ENCODE results near the gene RASSF5. TPM values are rescaled to one million over a fixed set of nuclear protein-coding genes. Genes with fewer than 3 reads are reported as not detected.

RASSF5 gene
- total RNA-seq, 1 experiment from 2014 or later: 12.4 TPM

DNA sequence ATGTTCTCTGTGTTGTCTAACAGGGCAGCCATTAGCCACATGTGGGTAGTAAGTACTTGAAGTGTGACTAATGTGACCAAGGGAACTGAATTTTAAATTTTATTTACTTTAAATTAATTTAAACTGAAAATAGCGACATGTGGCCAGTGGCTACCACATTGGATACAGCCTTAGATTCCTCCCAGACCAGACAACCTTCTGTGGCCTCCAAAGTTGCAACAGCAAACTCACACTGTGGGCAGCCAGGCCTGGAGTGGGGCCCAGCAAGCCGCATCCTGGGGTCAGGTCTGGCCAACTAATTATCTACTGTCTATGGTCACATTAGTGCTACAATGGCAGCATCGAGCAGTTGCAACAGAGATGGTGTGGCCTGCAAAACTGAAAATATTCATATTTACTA lies 93.2 kb downstream of the RASSF5 start:
- CTCF ChIA-PET: no interaction called here
- intact Hi-C loops (cut with micrococcal nuclease; ENCODE audit: unreplicated experiment): no loop called here

GRCh38 chr1:206604861-206605260 lies 97.5 kb downstream of the RASSF5 start:
- Histone ChIP-seq H2AFZ (no peak overlapping the region), H3K4me2 (no peak overlapping the region), H3K36me3 (ENCODE audit: low read depth) (peaks cover 8% of the 10 kb centered on the region; the same call in 1 of the 2 replicates), H3K79me2 (ENCODE audit: low read depth) (no peaks in the 10 kb centered on the region), H3F3A (ENCODE audit: insufficient read depth, low read depth) (0 out of 2 replicates have a peak, but pooled peaks cover 6% of the 10 kb centered on the region), H3K9me3 (ENCODE audit: insufficient read depth, low read depth) (no peaks in the 10 kb centered on the region), H3K27me3 (ENCODE audit: insufficient read depth, low read depth) (no peaks in the 10 kb centered on the region), H3K4me3 (no peak overlapping the region), H4K20me1 (ENCODE audit: insufficient read depth) (no peaks in the 10 kb centered on the region), H3K9me2 (ENCODE audit: insufficient read depth) (no peaks in the 10 kb centered on the region), H3K4me1 (replicated peaks; ENCODE audit: insufficient read depth) (no peaks in the 10 kb centered on the region), H3K27ac (no peak overlapping the region)
- BruUV-seq (replicated peaks): no TSS peak
- DNase-seq: no peak
- intact Hi-C loops (cut with micrococcal nuclease; ENCODE audit: unreplicated experiment): loop anchor here (5.0 kb wide), 1 partner anchor 472 kb away; no protein-coding TSS in a partner anchor
- ChIA-PET POLR2A (ENCODE audit: unreplicated experiment) (no interaction called here), CTCF (no interaction called here)
- TF ChIP-seq CTCF (conservative IDR thresholded peaks at IDR 0.05): no peak

More for the DNA sequence above, 93.2 kb downstream of the RASSF5 start:
- Histone ChIP-seq H3F3A (ENCODE audit: insufficient read depth, low read depth) (no peaks in the 10 kb centered on the region), H3K27me3 (ENCODE audit: insufficient read depth, low read depth) (no peaks in the 10 kb centered on the region), H3K36me3 (ENCODE audit: low read depth) (peaks cover 18% of the 10 kb centered on the region), H3K4me2 (no peak overlapping the region), H3K4me3 (no peak overlapping the region), H2AFZ (no peak overlapping the region), H3K9me3 (ENCODE audit: insufficient read depth, low read depth) (no peaks in the 10 kb centered on the region), H3K79me2 (ENCODE audit: low read depth) (no peaks in the 10 kb centered on the region), H3K27ac (no peak overlapping the region), H3K9me2 (ENCODE audit: insufficient read depth) (no peaks in the 10 kb centered on the region), H3K4me1 (replicated peaks; ENCODE audit: insufficient read depth) (no peaks in the 10 kb centered on the region), H4K20me1 (ENCODE audit: insufficient read depth) (no peaks in the 10 kb centered on the region)
- DNase-seq: no peak
- no TSS peak for BruUV-seq (replicated peaks)
- no peak for TF ChIP-seq EZH2 (IDR thresholded peaks at IDR 0.05; ENCODE audit: low read depth)
- TF ChIP-seq CTCF (conservative IDR thresholded peaks at IDR 0.05): no peak
- POLR2A ChIA-PET (ENCODE audit: unreplicated experiment): no interaction called here

- H3K9me2 ChIP-seq (ENCODE audit: insufficient read depth): no peaks in the 10 kb centered on the region
- H3K27me3 ChIP-seq (ENCODE audit: insufficient read depth, low read depth): no peaks in the 10 kb centered on the region
- H3K27ac ChIP-seq: no peak overlapping the region
- no peaks in the 10 kb centered on the region for H3K9me3 ChIP-seq (ENCODE audit: insufficient read depth, low read depth)
- TF ChIP-seq EZH2 (IDR thresholded peaks at IDR 0.05; ENCODE audit: low read depth): no peak
- peak; percentile 77 for TF ChIP-seq CTCF (conservative IDR thresholded peaks at IDR 0.05)
- no TSS peak for BruUV-seq (replicated peaks)
- H2AFZ ChIP-seq: no peak overlapping the region
- H3K4me1 ChIP-seq (replicated peaks; ENCODE audit: insufficient read depth): peaks cover 8% of the 10 kb centered on the region
- H3K4me2 ChIP-seq: no peak overlapping the region
- POLR2A ChIA-PET (ENCODE audit: unreplicated experiment): no interaction called here
- H4K20me1 ChIP-seq (ENCODE audit: insufficient read depth): no peaks in the 10 kb centered on the region
- H3K4me3 ChIP-seq: no peak overlapping the region
- DNase-seq: peak in 1 of 2 experiments; percentile 55
- H3K36me3 ChIP-seq (ENCODE audit: low read depth): peaks cover 8% of the 10 kb centered on the region; the same call in 1 of the 2 replicates
- 0 out of 2 replicates have a peak, but pooled peaks cover 6% of the 10 kb centered on the region for H3F3A ChIP-seq (ENCODE audit: insufficient read depth, low read depth)
- CTCF ChIA-PET: no interaction called here
- peaks cover 11% of the 10 kb centered on the region for H3K79me2 ChIP-seq (ENCODE audit: low read depth)
- intact Hi-C loops (cut with micrococcal nuclease; ENCODE audit: unreplicated experiment): loop anchor here (2.0 to 5.0 kb wide), 2 partner anchors 306 to 470 kb away; no protein-coding TSS in a partner anchor
Measured at GRCh38 chr1:206606867-206607266, 99.5 kb downstream of the RASSF5 start.

Measured in PC-9 (cell line).